K562 (cell line): ENCODE measurements around the gene RNF126. TPM values are rescaled to one million over a fixed set of nuclear protein-coding genes. Genes with fewer than 3 reads are reported as not detected.
A peak's percentile ranks its signal among the peaks of the same experiment; 100 is the strongest.

Source experiments
- ATF1 ChIP-seq, 2 experiments: fragments of 450-650 bp in 1 of 2; IDR thresholded peaks; 2 replicates each; pipeline ENCODE4 v1.6.1; 2016; ENCODE audit warnings: missing compliant biosample characterization in 1 of 2, missing genetic modification characterization in 1 of 2
- CBFA2T2 ChIP-seq: fragments of 450-650 bp; conservative IDR thresholded peaks from 2 replicates; pipeline ENCODE4 v1.6.1; 2017; ENCODE audit warnings: mild to moderate bottlenecking
- GABPB1 ChIP-seq: sonication (generic); formaldehyde crosslinking; IDR thresholded peaks from 2 replicates; pipeline ENCODE4 v1.8.0; 2022; ENCODE audit warnings: mild to moderate bottlenecking, missing genetic modification reagents
- HDGF ChIP-seq: fragments of 450-650 bp; IDR thresholded peaks from 2 replicates; pipeline ENCODE4 v1.6.1; 2016
- HSF4 ChIP-seq: fragments of 250-450 bp; sonication (Bioruptor Pico); IDR thresholded peaks from 2 replicates; pipeline ENCODE4 v2.1.2; 2022; ENCODE audit warnings: mild to moderate bottlenecking, moderate library complexity, borderline replicate concordance
- NONO ChIP-seq, 2 experiments: fragments of 200-400 bp in 1 of 2; fragments of 450-650 bp in 1 of 2; formaldehyde crosslinking in 1 of 2; IDR thresholded peaks; 2 replicates each; pipeline ENCODE4 v1.6.1; 2017; ENCODE audit warnings: low read depth in 2 of 2, mild to moderate bottlenecking in 2 of 2, moderate library complexity in 2 of 2, low read length in 1 of 2
- NRF1 ChIP-seq, 2 experiments: fragments of 450-650 bp; IDR thresholded peaks in 1 of 2; conservative IDR thresholded peaks in 1 of 2; 2 replicates each; pipeline ENCODE4 v1.6.1; 2014; ENCODE audit warnings: mild to moderate bottlenecking in 2 of 2
- RCOR1 ChIP-seq, 2 experiments: IDR thresholded peaks; 2 replicates each; pipeline ENCODE4 v1.6.1; 2012; ENCODE audit warnings: low read depth in 2 of 2, low read length in 2 of 2, borderline replicate concordance in 1 of 2, improper control_type of control experiment in 1 of 2
- TAF1 ChIP-seq: IDR thresholded peaks from 2 replicates; pipeline ENCODE4 v1.6.1; 2011; ENCODE audit warnings: mild to moderate bottlenecking, low read length, moderate library complexity; ENCODE audit not compliant: insufficient read depth, control insufficient read depth, severe bottlenecking; ENCODE audit errors: extremely low read depth
- TSC22D4 ChIP-seq: fragments of 450-650 bp; IDR thresholded peaks from 2 replicates; pipeline ENCODE4 v1.6.1; 2016; ENCODE audit warnings: missing genetic modification characterization, missing biosample characterization, control low read depth
- ZBTB7A ChIP-seq: IDR thresholded peaks from 2 replicates; pipeline ENCODE4 v1.6.1; 2011; ENCODE audit warnings: low read depth, mild to moderate bottlenecking, low read length, moderate library complexity, borderline replicate concordance; ENCODE audit not compliant: control insufficient read depth
- ZNF121 ChIP-seq: sonication (generic); formaldehyde crosslinking; conservative IDR thresholded peaks from 2 replicates; pipeline ENCODE4 v1.8.0; 2022; ENCODE audit warnings: missing genetic modification reagents
- ZNF224 ChIP-seq: sonication (generic); formaldehyde crosslinking; IDR thresholded peaks from 2 replicates; pipeline ENCODE4 v1.8.0; 2022; ENCODE audit warnings: mild to moderate bottlenecking, missing genetic modification reagents
- polyA plus RNA-seq, 8 experiments: library from polyadenylated mRNA; depleted of rRNA in 4 of 8; stranded (reverse) in 5 of 8; unstranded in 3 of 8; fragments of >200 nt; fragmentation: Nextera tagmentation in 2 of 8; fragmentation: Illumina TruSeq in 1 of 8; extraction: Ambion mirVana in 2 of 8; extraction: Trizol in 1 of 8; gene quantifications; 2 replicates each; pipeline versions ENCODE4 v1.2.1 to v1.2.3, GENCODE V29; 2011 to 2014; ENCODE audit warnings: inconsistent platforms in 1 of 8, missing spikeins in 1 of 8
- total RNA-seq, 7 experiments: library from RNA; depleted of rRNA in 6 of 7; stranded (reverse); fragments of >200 nt in 6 of 7; fragmentation: Illumina TruSeq in 2 of 7; extraction: Trizol in 2 of 7; gene quantifications; 2 replicates each; pipeline versions ENCODE4 v1.2.1 to v1.2.3, GENCODE V29; 2011 to 2021; ENCODE audit warnings: low replicate concordance in 1 of 7
- TF ChIP-seq, protein P1 (sequence below), 3 experiments: fragments of 200-800 bp in 1 of 3; fragments of 250-450 bp in 1 of 3; fragments of 450-650 bp in 1 of 3; sonication (Bioruptor Pico) in 1 of 3; sonication (Bioruptor generic) in 1 of 3; formaldehyde crosslinking in 1 of 3; IDR thresholded peaks; 2 replicates each; pipeline versions ENCODE4 v1.6.1 to v1.8.0; 2016 to 2022; ENCODE audit warnings: mild to moderate bottlenecking in 2 of 3, missing genetic modification characterization in 2 of 3, missing compliant biosample characterization in 1 of 3, moderate library complexity in 1 of 3
- TF ChIP-seq, protein P2 (sequence below): fragments of 450-650 bp; formaldehyde crosslinking; IDR thresholded peaks from 2 replicates; pipeline ENCODE4 v1.4.0; 2020; ENCODE audit warnings: mild to moderate bottlenecking, moderate library complexity
- TF ChIP-seq, protein P3 (sequence below): sonication (generic); formaldehyde crosslinking; IDR thresholded peaks from 2 replicates; pipeline ENCODE4 v1.8.1; 2023; ENCODE audit warnings: mild to moderate bottlenecking, missing genetic modification reagents
- TF ChIP-seq, protein P4 (sequence below): sonication (generic); IDR thresholded peaks from 2 replicates; pipeline ENCODE4 v1.6.1; 2016

Gene RNF126
- total and polyA plus RNA-seq, 9 of the 15 experiments (the other 6 are each of a cell fraction or from before 2014, with no cell fraction given), result 0.27 to 101 (median 12.3) TPM

DNA sequence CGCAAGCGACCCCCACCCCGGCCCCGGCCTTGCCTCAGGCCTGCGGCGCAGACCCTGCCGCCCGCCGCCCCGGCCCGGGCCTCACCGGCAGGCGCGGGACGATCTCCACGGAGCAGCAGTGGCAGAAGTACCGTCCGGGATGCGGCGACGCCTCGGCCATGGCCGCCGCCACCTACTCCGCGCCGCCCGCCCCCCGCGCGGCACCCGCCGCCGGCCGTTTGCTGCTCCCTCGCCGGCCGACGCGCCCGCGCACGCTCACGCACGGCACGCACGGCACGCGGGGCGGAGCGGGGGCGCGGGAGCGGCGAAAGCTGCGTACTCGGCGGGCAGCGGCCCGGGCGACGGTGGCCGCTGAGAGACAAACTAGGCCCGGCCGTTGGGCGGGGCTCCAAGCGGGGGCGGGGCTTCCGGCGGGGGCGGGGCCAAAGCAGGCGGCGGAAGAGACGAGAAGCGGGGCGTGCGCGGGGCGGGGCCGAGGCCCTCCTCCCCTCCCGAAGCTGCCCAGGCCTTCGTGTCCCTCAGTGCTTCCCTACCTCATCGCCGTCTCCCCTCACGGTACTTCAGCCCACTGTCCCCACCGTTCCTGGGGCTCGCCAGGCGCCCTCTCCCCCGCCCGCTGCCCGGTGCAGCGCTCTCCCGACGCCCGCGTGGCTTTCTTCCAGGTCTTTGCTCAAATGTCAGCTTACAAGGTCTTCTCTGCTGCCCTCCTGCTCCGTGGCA lies at the start of gene RNF126 (continued):
- peak in 1 of 2 experiments; percentile 76; a peak in 1 of 4 replicates for TF ChIP-seq NONO (IDR thresholded peaks at IDR 0.05; ENCODE audit: low read depth in 2 of 2, low read length in 1 of 2)
- no peak for TF ChIP-seq CBFA2T2
- no peak for TF ChIP-seq HSF4 (CRISPR knock-in tag)
- TF ChIP-seq, protein P1, sequence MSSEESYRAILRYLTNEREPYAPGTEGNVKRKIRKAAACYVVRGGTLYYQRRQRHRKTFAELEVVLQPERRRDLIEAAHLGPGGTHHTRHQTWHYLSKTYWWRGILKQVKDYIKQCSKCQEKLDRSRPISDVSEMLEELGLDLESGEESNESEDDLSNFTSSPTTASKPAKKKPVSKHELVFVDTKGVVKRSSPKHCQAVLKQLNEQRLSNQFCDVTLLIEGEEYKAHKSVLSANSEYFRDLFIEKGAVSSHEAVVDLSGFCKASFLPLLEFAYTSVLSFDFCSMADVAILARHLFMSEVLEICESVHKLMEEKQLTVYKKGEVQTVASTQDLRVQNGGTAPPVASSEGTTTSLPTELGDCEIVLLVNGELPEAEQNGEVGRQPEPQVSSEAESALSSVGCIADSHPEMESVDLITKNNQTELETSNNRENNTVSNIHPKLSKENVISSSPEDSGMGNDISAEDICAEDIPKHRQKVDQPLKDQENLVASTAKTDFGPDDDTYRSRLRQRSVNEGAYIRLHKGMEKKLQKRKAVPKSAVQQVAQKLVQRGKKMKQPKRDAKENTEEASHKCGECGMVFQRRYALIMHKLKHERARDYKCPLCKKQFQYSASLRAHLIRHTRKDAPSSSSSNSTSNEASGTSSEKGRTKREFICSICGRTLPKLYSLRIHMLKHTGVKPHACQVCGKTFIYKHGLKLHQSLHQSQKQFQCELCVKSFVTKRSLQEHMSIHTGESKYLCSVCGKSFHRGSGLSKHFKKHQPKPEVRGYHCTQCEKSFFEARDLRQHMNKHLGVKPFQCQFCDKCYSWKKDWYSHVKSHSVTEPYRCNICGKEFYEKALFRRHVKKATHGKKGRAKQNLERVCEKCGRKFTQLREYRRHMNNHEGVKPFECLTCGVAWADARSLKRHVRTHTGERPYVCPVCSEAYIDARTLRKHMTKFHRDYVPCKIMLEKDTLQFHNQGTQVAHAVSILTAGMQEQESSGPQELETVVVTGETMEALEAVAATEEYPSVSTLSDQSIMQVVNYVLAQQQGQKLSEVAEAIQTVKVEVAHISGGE (CRISPR knock-in tag; IDR thresholded peaks at IDR 0.05), result 0 out of 6 replicates have a peak, but pooled peaks of 1 of the 3 experiments have one; percentile 37
- no peak for TF ChIP-seq TSC22D4 (tag)
- peak; percentile 55; the same call in 1 of the 2 replicates for TF ChIP-seq ZBTB7A
- 0 out of 2 replicates have a peak, but pooled peaks have one; percentile 16 for TF ChIP-seq ZNF121 (CRISPR knock-in tag)
- no peak for TF ChIP-seq RCOR1 (IDR thresholded peaks at IDR 0.05; ENCODE audit: borderline replicate concordance in 1 of 2, low read depth in 2 of 2, low read length in 2 of 2)
- TF ChIP-seq GABPB1, result peak; percentile 46; the same call in 1 of the 2 replicates
- no peak for TF ChIP-seq HDGF
- TF ChIP-seq NRF1 (conservative IDR thresholded peaks at IDR 0.05 in 1 of 2, IDR thresholded peaks at IDR 0.05 in 1 of 2), result peak; percentile 81 to 82
- TF ChIP-seq, protein P2, sequence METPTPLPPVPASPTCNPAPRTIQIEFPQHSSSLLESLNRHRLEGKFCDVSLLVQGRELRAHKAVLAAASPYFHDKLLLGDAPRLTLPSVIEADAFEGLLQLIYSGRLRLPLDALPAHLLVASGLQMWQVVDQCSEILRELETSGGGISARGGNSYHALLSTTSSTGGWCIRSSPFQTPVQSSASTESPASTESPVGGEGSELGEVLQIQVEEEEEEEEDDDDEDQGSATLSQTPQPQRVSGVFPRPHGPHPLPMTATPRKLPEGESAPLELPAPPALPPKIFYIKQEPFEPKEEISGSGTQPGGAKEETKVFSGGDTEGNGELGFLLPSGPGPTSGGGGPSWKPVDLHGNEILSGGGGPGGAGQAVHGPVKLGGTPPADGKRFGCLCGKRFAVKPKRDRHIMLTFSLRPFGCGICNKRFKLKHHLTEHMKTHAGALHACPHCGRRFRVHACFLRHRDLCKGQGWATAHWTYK (CRISPR knock-in tag), result 0 out of 2 replicates have a peak, but pooled peaks have one; percentile 41
- TF ChIP-seq, protein P3, sequence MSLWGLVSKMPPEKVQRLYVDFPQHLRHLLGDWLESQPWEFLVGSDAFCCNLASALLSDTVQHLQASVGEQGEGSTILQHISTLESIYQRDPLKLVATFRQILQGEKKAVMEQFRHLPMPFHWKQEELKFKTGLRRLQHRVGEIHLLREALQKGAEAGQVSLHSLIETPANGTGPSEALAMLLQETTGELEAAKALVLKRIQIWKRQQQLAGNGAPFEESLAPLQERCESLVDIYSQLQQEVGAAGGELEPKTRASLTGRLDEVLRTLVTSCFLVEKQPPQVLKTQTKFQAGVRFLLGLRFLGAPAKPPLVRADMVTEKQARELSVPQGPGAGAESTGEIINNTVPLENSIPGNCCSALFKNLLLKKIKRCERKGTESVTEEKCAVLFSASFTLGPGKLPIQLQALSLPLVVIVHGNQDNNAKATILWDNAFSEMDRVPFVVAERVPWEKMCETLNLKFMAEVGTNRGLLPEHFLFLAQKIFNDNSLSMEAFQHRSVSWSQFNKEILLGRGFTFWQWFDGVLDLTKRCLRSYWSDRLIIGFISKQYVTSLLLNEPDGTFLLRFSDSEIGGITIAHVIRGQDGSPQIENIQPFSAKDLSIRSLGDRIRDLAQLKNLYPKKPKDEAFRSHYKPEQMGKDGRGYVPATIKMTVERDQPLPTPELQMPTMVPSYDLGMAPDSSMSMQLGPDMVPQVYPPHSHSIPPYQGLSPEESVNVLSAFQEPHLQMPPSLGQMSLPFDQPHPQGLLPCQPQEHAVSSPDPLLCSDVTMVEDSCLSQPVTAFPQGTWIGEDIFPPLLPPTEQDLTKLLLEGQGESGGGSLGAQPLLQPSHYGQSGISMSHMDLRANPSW, result peak; percentile 75; the same call in 1 of the 2 replicates
- TF ChIP-seq, protein P4, sequence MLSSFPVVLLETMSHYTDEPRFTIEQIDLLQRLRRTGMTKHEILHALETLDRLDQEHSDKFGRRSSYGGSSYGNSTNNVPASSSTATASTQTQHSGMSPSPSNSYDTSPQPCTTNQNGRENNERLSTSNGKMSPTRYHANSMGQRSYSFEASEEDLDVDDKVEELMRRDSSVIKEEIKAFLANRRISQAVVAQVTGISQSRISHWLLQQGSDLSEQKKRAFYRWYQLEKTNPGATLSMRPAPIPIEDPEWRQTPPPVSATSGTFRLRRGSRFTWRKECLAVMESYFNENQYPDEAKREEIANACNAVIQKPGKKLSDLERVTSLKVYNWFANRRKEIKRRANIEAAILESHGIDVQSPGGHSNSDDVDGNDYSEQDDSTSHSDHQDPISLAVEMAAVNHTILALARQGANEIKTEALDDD, result no peak
- TF ChIP-seq ATF1 (CRISPR knock-in tag; IDR thresholded peaks at IDR 0.05), result 0 out of 2 replicates have a peak, but pooled peaks have one; percentile 11
- no peak; the same call in 1 of the 2 replicates for TF ChIP-seq ATF1 (tag; IDR thresholded peaks at IDR 0.05)
- TF ChIP-seq ZNF224 (CRISPR knock-in tag), result no peak
- TF ChIP-seq TAF1, result peak; percentile 78
